ENCODE measurements around the gene CCDC43. TPM values are rescaled to one million over a fixed set of nuclear protein-coding genes. Genes with fewer than 3 reads are reported as not detected.
A peak's percentile ranks its signal among the peaks of the same experiment; 100 is the strongest.
"Not testable (repeated sequence)": the region's sequence is repeated elsewhere in the genome, so short reads cannot be mapped to it uniquely, and the experiment has no call there.

CCDC43 gene
- total and polyA plus RNA-seq, 9 of the 15 experiments (the other 6 are each of a cell fraction or from before 2014, with no cell fraction given): 11.7 to 42.3 (median 25.9) TPM

- Histone ChIP-seq H3K36me3 (ENCODE audit: control insufficient read depth, insufficient read depth, low read length) (peaks cover 62% of the 10 kb centered on the region; the same call in 2 of the 3 replicates), H3K79me2 (ENCODE audit: control insufficient read depth, insufficient read depth, low read length) (no peaks in the 10 kb centered on the region), H3K9me1 (ENCODE audit: control insufficient read depth, insufficient read depth, low read length) (peaks cover 3% of the 10 kb centered on the region), H4K20me1 (replicated peaks; ENCODE audit: control insufficient read depth, insufficient read depth, low read length) (no peaks in the 10 kb centered on the region), H3K9me3 (replicated peaks; ENCODE audit: control insufficient read depth, insufficient read depth, low read depth, low read length) (no peaks in the 10 kb centered on the region), H2AFZ (ENCODE audit: low read depth, low read length) (no peak overlapping the region), H3K9ac (ENCODE audit: insufficient read depth in 1 of 2, low read depth in 2 of 2, low read length in 2 of 2) (no peak overlapping the region), H3K4me1 (replicated peaks in 1 of 2; ENCODE audit: control insufficient read depth in 2 of 2, insufficient read depth in 2 of 2, low read length in 2 of 2) (no peaks in the 10 kb centered on the region), H3K4me2 (ENCODE audit: insufficient read depth, low read length) (no peak overlapping the region), H3K27ac (ENCODE audit: extremely low read depth, low read depth, low read length) (no peak overlapping the region), H3K27me3 (ENCODE audit: control insufficient read depth in 2 of 2, insufficient read depth in 2 of 2, low read length in 2 of 2) (no peaks in the 10 kb centered on the region), H3K4me3 (no peak overlapping the region)
- FAIRE-seq (no peak), DNase-seq (ENCODE audit: extremely low read depth in 1 of 4, low spot score in 3 of 4) (peak in 2 of 4 experiments; percentile 31 to 48), ATAC-seq (peak; percentile 95)
- in situ Hi-C loops (cut with MboI): no loop called here
- TF ChIP-seq CTCF (IDR thresholded peaks at IDR 0.05 in 2 of 3, conservative IDR thresholded peaks at IDR 0.05 in 1 of 3; ENCODE audit: insufficient read depth in 2 of 3, low read depth in 1 of 3, low read length in 3 of 3): peak; percentile 55 to 57 (median 56)
- no peak for TF ChIP-seq ZNF134 (CRISPR knock-in tag; conservative IDR thresholded peaks at IDR 0.05)
- peak in 1 of 2 experiments; percentile 44; a peak in 1 of 4 replicates for TF ChIP-seq RAD21 (CRISPR knock-in tag; conservative IDR thresholded peaks at IDR 0.05 in 1 of 2, IDR thresholded peaks at IDR 0.05 in 1 of 2)
- TF ChIP-seq GABPA (tag; conservative IDR thresholded peaks at IDR 0.05; ENCODE audit: low read depth): no peak
- no peak for TF ChIP-seq ZNF232 (CRISPR knock-in tag; IDR thresholded peaks at IDR 0.05)
- peak; percentile 28; the same call in 1 of the 2 replicates for TF ChIP-seq STAG1 (CRISPR knock-in tag; IDR thresholded peaks at IDR 0.05; ENCODE audit: borderline replicate concordance)
- 0 out of 2 replicates have a peak, but pooled peaks have one; percentile 13 for TF ChIP-seq ZBTB33 (CRISPR knock-in tag; IDR thresholded peaks at IDR 0.05)
- TF ChIP-seq HSF4 (CRISPR knock-in tag; IDR thresholded peaks at IDR 0.05; ENCODE audit: borderline replicate concordance): no peak
- TF ChIP-seq PML (IDR thresholded peaks at IDR 0.05; ENCODE audit: low read length): no peak
- WGBS (ENCODE audit: insufficient coverage, low coverage, missing lambda C conversion rate): 68% methylated on average over 5 of the region's 5 CpGs
- ChIA-PET CTCF (ENCODE audit: low intra/inter-chr PET ratio) (interaction anchor here (1.2 kb wide), 1 partner anchor 132 kb away, joined by 5 read pairs; no protein-coding TSS in a partner anchor), POLR2A (interaction anchor here (0.8 to 1.3 kb wide), 2 partner anchors 13 to 19 kb away, joined by 4 read pairs; no protein-coding TSS in a partner anchor)
- no TSS peak for BruUV-seq (replicated peaks)
- intact Hi-C loops (cut with micrococcal nuclease): no loop called here
These were observed 44.2 kb upstream of the CCDC43 start for GRCh38 chr17:44733753-44734152.

- CTCF ChIA-PET (ENCODE audit: low intra/inter-chr PET ratio); ATAC-seq; H2AFZ ChIP-seq (ENCODE audit: low read depth, low read length); H3K4me2 ChIP-seq (ENCODE audit: insufficient read depth, low read length); H3K4me3 ChIP-seq; H3K9ac ChIP-seq (ENCODE audit: insufficient read depth in 1 of 2, low read depth in 2 of 2, low read length in 2 of 2); H3K27me3 ChIP-seq (ENCODE audit: control insufficient read depth in 2 of 2, insufficient read depth in 2 of 2, low read length in 2 of 2); in situ Hi-C loops (cut with MboI); DNase-seq (ENCODE audit: extremely low read depth in 1 of 4, low spot score in 3 of 4); FAIRE-seq; BruUV-seq (replicated peaks); H3K27ac ChIP-seq (ENCODE audit: extremely low read depth, low read depth, low read length); H3K79me2 ChIP-seq (ENCODE audit: control insufficient read depth, insufficient read depth, low read length); H3K9me1 ChIP-seq (ENCODE audit: control insufficient read depth, insufficient read depth, low read length); H3K4me1 ChIP-seq (replicated peaks in 1 of 2; ENCODE audit: control insufficient read depth in 2 of 2, insufficient read depth in 2 of 2, low read length in 2 of 2); intact Hi-C loops (cut with micrococcal nuclease); H4K20me1 ChIP-seq (replicated peaks; ENCODE audit: control insufficient read depth, insufficient read depth, low read length); H3K9me3 ChIP-seq (replicated peaks; ENCODE audit: control insufficient read depth, insufficient read depth, low read depth, low read length): not testable (repeated sequence)
- WGBS (ENCODE audit: insufficient coverage, low coverage, missing lambda C conversion rate): 100% methylated on average over 6 of the region's 6 CpGs
- H3K36me3 ChIP-seq (ENCODE audit: control insufficient read depth, insufficient read depth, low read length): peaks cover 70% of the 10 kb centered on the region; the same call in 2 of the 3 replicates
- POLR2A ChIA-PET: interaction anchor here (0.5 kb wide), 1 partner anchor 86 kb away, joined by 3 read pairs; no protein-coding TSS in a partner anchor
These were observed 36.5 kb upstream of the CCDC43 start for GRCh38 chr17:44726121-44726520.
